Stimulated activated CD4-positive, alpha-beta T cell treated with anti-CD3 and anti-CD28 coated beads, Interleukin-4, amount 100 ng/mL, for 1 hour (primary cell): Measurements from ENCODE around the gene AP1M1.

Experiments used
- DNase-seq: peaks from one replicate; pipeline ENCODE4 v3.0.0-alpha.2; 2020

AP1M1 gene

GRCh38 chr19:16208847-16209665 is 11.3 kb downstream of the AP1M1 start:
- no peak for DNase-seq

- no peak for DNase-seq
Observed at GRCh38 chr19:16210168-16210567, 12.5 kb downstream of the AP1M1 start.

GRCh38 chr19:16213076-16213475 is 15.4 kb downstream of the AP1M1 start:
- no peak for DNase-seq

GRCh38 chr19:16216744-16217670 is 19.3 kb downstream of the AP1M1 start:
- DNase-seq: no peak

- DNase-seq: no peak
Observed at GRCh38 chr19:16217716-16218451, 20.2 kb downstream of the AP1M1 start.

- DNase-seq: no peak
Observed at GRCh38 chr19:16218851-16219250, 21.1 kb downstream of the AP1M1 start.

- no peak for DNase-seq
Observed at GRCh38 chr19:16222806-16223205, 25.1 kb downstream of the AP1M1 start.

GRCh38 chr19:16223746-16224145 is 26.0 kb downstream of the AP1M1 start:
- no peak for DNase-seq

- no peak for DNase-seq
Observed at GRCh38 chr19:16224293-16225045, 26.8 kb downstream of the AP1M1 start.

- DNase-seq: no peak
Observed at GRCh38 chr19:16225279-16226183, 27.8 kb downstream of the AP1M1 start.

- no peak for DNase-seq
Observed at GRCh38 chr19:16226184-16226591, 28.5 kb downstream of the AP1M1 start.

GRCh38 chr19:16226878-16227836 is 29.4 kb downstream of the AP1M1 start:
- no peak for DNase-seq

GRCh38 chr19:16227837-16228636 is 30.3 kb downstream of the AP1M1 start:
- DNase-seq: no peak

GRCh38 chr19:16228637-16229321 is 31.1 kb downstream of the AP1M1 start:
- DNase-seq: no peak

GRCh38 chr19:16229322-16229641 is 31.6 kb downstream of the AP1M1 start:
- DNase-seq: no peak

GRCh38 chr19:16232127-16232526 is 34.4 kb downstream of the AP1M1 start:
- DNase-seq: no peak

GRCh38 chr19:16232568-16232967 is 34.9 kb downstream of the AP1M1 start:
- DNase-seq: no peak

- DNase-seq: no peak
Observed at GRCh38 chr19:16233081-16233776, 35.5 kb downstream of the AP1M1 start.
